SH-SY5Y (cell line): Measurements from ENCODE around the gene ITGB2.

Source experiments
- GATA2 ChIP-seq: IDR thresholded peaks from 2 replicates; pipeline ENCODE4 v1.6.1; 2011; ENCODE audit warnings: mild to moderate bottlenecking, low read depth, low read length
- GATA3 ChIP-seq: IDR thresholded peaks from 2 replicates; pipeline ENCODE4 v1.6.1; 2011; ENCODE audit warnings: low read depth, mild to moderate bottlenecking, low read length, moderate library complexity

Gene ITGB2

DNA sequence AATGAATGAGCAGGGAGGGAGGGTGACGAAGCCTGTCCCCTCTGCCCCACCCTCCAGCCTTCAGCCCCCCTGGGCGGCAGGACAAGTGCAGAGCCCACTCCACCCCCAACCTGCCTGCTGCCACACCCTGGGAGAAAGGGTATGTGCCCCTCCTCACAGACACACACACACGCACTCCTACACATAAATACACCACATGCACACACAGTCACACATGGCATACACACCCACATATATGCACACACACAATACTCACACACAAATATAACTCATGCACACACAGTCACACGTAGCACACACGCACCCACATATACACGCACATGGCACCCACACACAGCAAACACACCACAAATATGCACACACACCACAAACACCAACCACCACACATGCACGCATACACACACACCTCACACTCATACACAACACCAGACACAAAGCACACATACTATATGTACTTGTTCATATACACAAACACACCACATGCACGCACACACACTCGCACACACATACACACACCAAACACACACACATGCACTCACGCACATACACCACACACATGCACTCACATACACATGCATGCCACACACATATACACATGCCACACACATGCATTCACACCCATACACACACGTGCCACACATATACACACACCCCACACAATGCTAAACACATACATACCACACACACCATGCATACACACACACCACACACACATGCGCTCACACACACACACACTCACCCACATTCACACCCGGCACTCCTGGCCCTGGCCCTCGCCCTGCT, 16.4 kb downstream of the ITGB2 start:
- TF ChIP-seq GATA2: no peak
- TF ChIP-seq GATA3: no peak

DNA sequence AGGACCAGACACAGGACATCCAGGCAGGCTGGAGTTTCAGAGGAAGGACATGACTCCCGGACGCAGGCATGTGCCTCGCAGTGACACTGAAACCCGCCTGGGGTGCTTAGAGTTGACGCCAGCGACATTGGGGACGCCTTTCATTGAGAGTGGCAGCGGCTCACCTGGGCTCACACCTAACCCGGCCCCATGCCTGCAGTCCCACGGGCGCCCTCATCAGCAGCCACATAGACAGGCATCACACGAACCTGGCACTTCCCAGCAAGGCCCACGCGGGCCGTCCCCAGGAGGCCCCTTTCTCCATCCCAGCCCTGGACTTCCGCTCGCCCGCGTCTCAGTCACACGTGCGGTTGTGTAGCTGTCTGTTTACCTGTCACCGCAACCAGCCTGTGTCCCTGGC, 17.0 kb downstream of the ITGB2 start:
- TF ChIP-seq GATA3: no peak
- TF ChIP-seq GATA2: no peak

DNA sequence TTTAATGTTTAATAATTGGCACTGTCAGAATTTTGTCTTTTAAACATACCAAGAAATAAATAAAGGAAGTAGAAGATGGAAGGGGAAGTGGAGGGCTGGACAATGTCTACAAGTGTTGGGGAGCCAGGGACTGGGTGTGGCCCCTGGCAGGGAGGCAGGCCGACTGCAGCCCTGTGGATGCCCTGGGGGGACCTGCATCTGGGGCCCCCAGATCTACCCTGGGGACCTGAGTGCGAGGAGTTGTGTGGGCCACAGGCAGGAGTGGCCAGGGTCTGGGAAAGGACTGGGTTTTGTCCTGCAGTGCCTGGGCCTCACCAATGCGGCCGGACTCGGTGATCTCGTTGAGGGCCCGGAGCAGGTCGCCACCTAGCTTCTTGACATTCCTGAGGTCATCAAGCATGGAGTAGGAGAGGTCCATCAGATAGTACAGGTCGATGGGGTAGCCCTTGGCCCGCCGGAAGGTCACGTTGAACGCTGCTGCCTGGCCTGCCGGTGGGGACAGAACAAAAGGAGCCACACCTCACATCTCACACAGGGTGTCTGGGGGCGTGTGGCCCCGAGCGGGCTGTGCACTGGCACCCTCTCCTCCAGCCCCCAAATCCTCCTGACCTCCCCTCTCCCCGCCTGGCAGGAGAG, 17.5 kb downstream of the ITGB2 start:
- TF ChIP-seq GATA3 (no peak), GATA2 (no peak)

DNA sequence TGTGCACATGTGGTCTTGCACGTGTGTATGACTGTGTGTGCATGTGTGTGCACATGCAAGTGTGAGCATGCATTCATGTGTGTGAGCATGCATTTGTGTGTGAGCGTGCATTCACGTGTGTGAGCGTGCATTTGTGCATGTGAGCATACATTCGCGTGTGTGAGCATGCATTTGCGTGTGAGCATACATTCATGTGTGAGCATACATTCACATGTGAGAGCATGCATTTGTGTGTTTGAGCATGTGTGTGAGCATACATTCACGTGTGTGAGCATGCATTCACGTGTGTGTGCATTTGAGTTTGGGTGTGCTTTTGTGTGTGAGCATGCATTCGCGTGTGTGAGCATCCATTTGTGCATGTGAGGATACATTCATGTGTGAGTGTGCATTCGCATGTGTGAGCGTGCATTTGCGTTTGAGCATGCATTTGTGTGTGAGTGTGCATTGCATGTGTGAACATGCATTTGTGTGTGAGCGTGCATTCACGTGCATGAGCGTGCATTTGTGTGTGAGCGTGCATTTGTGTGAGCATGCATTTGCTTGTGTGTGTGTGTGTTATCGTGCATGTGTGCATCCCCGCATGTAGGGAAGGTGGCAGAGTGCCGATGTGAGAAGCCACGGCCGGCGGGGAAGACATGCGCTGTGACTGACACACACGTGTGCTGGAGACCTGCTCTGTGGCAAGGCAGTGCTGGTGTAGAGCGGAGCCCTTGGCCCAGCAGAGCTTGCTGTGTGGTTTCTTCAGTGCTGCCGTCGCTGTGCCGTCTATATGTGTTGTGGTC, 18.2 kb downstream of the ITGB2 start:
- TF ChIP-seq GATA2 (no peak), GATA3 (no peak)

DNA sequence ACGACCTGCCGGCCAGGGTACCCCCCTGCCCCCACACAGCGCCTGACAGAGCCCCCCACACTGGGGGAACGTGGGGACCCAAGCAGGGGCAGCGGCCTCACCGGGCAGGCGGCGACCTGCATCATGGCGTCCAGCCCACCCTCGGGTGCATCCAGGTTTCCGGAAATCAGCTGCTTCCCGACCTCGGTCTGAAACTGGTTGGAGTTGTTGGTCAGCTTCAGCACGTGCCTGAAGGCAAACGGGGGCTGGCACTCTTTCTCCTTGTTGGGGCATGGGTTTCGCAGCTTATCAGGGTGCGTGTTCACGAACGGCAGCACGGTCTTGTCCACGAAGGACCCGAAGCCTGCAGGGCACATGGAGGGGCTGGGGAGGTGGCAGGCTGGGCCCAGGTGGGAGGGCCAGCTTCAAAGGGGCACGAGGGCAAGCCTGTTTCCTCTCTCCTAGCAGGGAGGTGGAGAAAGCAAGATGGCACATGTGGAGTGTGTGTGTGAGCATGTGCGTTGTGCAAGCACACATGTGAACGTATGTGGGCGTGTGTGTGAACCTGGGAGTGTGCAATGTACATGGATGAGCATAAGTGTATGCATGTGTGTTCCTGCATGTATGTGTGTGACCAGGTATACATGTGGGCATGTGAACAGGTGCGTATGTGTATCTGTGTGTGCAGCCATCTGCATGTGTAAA, 19.2 kb downstream of the ITGB2 start:
- TF ChIP-seq GATA2 (no peak), GATA3 (no peak)

DNA sequence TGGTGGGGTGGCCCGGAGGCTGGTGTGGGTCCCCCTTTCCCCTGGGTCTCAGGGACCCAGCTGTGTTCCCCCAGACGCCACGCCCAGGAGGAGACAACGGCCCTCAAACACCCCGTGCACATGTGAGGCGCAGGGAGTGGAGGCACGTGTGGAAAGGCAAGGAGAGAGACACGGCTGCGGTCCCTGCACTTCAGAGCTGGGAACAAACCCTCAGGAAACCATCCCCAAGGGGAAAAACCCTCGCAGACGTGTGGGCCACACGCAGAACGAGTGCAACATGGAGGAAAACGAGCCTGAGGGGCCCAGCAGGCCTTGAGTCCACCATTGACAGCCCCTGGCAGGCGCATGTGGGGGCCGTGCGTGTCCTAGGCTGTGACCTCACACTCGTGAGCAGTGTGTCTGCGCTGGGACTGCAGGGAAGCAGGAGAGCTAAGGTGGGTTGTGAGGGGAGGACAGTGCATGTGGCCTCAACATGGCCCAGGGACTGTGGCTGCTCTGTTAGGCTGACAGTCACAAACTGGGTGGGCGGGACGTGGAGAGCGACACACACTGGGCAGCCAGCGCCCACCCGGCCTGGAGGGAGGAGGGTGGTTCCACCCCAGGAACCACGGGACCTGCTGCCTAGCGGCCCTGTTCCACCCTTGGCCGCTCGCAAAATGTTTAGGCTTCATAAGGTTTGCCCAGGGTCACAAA, 20.0 kb downstream of the ITGB2 start:
- TF ChIP-seq GATA3: no peak
- no peak for TF ChIP-seq GATA2

DNA sequence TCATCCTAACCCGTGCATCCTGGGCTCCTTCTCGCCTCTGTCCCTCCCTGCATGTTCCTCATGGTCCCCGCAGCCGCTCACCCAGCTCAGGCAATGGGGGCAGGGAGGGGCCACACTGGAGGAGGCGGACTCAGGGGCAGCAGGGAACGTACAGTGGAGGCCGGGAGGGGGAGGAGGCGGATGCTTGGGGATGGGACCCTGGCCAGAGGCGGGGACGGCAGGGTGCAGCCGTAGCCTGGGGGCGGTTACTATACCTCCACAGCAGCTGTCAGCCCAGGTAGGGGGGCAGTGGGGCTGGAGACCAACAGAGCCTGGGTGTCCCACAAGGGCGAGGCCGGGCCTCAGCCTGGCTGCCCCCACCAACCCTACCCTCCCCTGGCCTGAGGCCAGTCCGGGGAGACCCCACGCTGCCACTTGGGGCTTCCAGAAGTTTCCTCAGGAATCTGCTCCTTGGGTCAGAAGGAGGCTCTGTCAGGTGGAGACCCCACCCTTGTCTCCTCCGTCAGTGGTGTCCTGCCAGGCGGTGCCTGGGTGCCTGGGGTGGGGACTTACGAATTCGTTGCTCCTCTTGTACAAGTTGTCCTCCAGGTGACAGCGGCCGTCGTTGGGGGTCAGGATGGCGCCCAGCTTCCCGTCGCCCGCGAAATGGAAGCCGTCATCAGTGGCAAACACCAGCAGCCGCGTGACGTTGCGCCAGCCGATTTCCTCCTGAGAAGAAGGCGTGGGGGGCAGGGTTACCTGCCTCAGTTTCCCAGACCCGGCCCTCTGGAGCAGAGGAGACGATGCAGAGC, 20.7 kb downstream of the ITGB2 start:
- no peak for TF ChIP-seq GATA2
- TF ChIP-seq GATA3: no peak

DNA sequence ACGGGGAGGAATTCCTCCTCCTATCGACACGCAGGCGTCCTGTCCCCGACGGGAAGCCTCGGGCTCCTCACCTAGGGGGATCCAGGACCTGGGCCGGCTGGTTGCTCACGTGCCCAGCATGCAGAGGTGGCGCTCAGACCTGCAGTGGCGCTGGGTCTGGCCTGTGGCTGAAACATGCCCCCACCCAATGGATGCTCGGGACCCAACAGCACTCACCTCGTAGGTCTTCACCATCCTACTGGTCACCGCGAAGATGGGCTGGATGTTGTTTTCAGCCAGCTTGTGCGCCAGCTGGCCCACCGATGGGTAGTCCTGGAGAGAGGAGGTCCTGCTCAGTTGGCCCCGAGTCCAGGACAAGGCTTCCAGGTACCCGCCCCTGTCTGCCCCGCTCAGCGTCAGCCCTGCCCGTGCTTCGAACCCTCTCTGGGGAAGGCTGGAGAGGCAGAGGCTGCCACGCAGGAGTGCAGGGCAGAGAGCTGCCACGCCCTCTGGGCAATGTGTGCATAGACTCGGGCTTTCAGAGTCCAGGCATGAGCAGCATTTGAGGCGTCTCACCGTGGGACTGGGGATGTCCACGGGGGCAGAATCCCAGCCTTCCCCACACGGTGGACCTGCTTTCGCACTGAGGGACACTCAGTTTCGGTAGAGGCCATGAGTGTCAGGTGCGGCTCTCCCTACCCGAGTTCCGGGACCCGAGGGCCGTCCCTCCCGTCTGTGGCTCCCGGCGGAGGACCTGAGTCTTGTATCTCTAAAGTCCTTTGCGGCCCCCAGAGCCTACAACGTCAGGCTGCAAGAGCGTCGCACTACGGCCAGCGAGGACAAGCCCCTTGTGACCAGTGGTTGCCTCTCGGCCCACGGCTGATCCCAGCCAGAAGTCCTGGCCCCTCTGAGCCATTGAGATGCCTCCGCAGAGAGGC, 21.6 kb downstream of the ITGB2 start:
- TF ChIP-seq GATA3: no peak
- TF ChIP-seq GATA2: no peak

DNA sequence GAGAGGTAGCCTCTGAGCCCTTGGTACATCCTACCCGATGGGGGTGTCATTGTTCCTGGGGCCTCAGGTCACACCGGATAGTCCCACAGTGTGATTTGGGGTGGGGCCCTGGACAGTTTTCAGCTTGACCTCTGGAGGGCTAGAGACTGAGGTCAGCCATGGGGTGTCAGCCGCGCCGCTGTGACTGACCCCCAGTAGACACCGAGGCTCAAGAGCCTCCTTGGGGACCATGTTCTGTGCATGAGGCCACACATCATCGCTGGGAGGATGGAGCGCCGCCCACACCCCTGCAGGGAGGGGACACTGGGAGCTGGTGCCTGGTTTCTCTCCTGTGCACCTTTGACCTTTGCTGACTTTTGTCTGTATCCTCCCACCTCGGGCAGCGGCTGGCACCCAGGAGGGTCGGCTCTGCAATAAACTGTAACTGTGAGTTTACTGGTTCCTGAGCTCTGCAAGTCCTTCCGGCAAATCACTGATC, 22.6 kb downstream of the ITGB2 start:
- TF ChIP-seq GATA3 (no peak), GATA2 (no peak)

DNA sequence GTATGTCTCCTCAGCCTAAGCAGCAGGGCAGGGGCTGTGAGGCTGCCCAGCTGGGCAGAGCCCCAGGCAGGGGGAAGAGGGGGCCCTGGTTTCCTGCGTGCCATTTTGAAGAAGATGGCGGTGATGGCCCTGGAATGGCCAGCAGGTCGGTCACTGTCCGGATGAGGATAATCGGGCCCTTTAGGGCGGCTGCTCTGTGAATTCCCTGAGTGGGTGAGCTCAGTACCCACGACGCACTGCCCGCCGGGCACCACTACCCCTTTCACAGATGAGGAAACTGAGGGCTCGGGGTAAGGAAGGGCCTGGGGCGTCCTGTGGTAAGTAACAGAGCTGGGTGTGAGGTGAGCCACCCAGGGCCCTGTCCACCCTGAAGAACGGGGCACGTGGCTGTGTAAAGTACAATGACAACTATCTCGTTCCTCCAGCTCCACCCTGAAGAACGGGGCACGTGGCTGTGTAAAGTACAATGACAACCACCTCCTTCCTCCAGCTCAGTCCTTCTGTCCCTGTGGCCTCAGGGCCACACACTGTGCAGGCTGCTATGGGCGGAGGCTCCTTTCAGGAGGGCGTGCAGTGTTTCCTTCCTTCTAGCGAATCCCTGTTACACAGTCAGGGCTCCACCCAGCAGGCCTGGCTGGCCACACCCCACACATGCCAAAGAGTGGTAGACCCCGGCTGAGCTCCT, 23.2 kb downstream of the ITGB2 start:
- TF ChIP-seq GATA3: no peak
- TF ChIP-seq GATA2: no peak

DNA sequence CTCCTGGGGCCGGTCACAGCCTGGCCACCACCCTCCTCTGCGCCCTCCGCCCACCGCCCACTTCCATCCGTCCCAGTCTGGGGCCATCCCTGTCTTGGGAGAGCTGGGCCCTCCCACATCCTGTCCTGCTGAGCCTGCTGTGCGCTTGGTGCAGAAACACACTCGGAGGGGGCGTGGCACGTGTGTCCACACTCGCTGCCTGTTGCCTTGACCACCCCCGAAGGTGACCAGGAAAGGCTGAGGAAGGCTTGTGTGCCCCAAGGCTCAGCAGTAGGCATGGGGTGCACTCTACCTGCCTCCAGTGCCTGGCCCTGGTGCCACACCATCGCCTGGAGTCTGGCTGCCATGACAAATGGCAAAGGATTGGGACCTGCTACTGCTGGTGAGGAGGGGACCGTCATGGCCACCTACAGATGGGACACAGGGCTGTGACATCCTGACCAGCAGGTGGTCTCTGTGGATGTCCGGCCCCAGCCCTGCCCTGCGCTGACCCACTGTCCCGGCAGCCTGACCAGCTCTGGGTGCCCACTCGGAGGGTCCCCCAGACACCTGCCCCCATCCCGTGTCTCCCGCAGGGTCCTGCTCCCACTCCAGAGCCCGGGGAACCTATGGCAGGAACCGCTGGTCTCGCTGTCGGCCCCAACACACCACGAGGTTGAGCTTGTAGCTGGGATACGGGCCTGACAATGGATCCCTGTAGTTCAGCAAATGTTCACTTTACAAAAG, 24.0 kb downstream of the ITGB2 start:
- TF ChIP-seq GATA3 (no peak), GATA2 (no peak)
